Hypothalamus (tissue), 51 donors: ENCODE data around the gene MS4A4A.

ENCODE experiments used
- DNase-seq, 51 donors: peaks; one replicate each; lab custom pipeline; 2025; lab: John Stamatoyannopoulos, UW

MS4A4A gene

DNA sequence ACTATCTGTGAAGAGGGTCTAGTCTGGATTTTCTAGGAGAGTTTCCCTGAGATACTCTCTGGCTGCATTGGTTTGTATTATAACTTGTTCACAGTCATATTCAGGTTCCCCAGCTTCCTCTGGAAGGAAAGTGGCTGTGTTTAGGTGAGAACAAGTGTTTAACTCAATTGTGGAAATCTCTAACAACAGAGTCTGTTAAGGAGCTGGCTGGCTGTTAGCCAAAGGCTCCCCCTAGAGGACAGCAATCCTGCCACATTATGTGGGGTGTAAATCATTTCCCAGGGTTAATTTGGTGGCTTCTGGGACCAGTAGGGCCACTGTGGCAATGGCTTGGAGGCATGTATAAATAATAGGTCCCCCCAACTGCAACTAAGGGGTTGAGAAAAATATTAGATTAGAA lies 65.0 kb downstream of the MS4A4A start:
- DNase-seq, result peak in 14 of 51 donors; percentile 1 to 22 (median 8)

DNA sequence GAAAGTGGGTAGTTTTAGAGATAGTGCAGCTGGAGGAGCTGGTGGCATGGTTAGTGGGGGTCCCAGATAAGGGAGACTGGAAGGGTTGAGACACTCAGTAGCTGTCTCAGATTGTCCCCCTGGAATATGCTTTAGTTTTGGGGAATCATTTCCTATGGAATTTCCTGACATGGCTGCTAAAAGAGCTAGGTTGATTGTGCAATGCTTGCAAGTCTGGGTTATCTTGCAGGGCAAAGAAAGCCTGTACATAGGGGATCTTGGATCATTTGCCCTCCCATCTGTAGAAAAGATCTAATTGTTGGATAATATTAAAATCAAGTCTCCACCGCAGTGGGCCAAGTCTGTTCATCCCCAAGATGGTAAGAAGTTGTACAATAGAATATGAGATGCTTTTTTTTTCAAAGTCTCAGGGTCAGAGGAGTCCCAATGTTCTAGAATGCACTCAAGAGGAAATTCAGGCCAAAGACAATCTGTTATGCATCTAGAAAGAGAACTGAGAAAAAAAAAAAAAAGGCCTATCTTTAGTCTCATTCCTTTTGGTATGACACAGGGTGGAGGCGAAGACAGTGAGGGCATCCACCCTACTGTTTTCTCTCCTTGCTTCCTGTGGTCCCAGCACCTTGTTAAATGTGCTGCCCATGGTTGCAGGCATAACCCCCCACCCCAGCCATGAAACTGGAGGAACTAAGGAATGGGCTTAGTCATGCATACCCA lies 66.8 kb downstream of the MS4A4A start:
- DNase-seq, result no peak

DNA sequence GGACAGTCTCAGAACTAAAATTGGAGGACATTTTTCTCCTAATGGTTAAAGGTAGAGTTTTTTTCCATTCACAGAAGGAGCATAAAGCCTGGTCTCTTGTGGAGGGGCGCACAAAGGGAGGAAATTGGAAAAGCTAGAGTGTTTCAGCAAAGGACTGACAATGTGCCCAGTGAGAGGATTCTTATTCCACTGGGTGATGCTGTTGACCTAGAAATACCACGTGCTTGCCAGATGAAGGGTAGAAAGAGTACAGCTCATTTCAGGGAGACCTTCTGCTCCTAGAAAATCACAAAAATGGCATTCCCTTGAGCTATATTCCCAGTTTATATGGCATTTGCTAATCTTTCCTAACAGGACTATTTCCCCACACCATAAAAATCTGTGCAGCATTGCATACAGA lies 67.7 kb downstream of the MS4A4A start:
- no peak for DNase-seq

DNA sequence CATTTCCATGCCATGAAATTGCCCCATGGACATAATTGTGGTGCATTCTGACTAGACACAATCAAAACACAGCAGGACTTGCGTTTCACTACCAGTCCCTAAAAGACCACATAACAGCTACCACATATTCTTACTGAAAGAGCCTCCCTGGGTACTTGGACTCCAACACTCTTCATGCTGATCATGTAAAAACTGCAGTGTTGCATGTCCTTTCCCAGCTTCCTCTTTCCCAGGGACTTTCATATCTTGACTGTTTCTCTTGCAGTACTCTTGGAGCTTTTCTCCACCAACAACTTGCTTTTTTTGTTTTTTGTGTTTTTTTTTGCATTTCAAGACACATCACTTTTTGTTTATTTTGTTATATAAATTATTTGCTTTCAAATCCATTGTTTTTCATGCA lies 69.5 kb downstream of the MS4A4A start:
- DNase-seq, result no peak

DNA sequence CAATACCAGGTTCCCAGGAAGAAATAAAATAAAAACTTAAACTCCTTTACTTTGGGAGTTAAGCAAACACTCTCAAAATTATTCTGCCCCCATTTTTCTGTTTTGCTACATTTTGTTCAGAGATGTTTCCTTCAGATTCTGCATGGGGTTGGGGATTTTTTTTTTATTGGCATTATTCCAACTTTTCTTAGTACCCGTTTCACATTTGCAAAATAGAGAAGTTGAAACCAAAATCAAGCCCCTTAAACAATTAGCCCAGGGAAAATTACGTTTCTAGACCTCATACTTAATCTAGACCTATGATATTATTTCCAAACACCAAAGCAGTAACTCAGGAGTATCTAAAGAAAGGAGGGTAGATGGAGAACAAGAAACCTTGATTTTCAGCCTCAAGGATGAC lies 77.3 kb downstream of the MS4A4A start:
- DNase-seq, result no peak
